Measurements from ENCODE around the gene CDH13.

CDH13 gene

DNA sequence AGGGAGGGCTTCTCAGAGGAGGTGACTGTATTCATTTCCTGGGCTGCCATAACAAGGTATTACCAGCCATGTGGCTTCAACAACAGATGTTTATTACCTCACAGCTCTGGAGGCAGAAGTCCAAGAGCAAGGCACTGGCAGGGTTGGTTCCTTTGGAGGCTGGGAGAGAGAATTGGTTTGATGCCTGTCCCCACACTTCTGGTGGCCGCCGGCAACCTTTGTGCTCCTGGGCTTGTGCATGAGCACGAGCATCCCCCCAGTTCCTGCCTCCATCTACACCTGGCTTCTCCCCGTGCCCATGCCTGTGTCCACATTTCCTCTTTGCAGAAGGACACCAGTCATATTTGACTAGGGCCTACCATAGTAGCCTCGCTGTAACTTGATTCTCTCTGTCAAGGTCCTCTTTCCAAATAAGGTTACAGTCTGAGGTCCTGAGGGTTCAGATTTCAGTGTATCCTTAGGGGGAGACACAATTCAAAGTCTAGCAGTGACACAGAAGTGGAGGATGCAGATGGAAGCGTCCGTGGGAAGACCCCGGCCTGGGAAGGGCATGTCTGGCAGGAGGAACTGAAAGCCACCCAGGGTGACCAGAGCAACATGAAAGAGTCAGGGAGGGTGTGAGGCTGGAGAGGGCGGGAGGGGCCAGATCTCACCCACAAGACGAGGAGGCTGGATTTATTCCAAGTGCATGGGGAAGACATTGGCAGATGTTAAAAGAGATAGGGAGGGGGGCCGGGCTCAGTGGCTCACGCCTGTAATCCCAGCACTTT is 992.8 kb downstream of the CDH13 start:
- no peaks in the 10 kb centered on the region for H3K4me1 ChIP-seq (ENCODE audit: control insufficient read depth, low read depth, low read length)
- no peak overlapping the region for H3K23ac ChIP-seq (ENCODE audit: low read length)
- H3K79me2 ChIP-seq (ENCODE audit: control insufficient read depth, insufficient read depth, low read length): no peaks in the 10 kb centered on the region
- no peak overlapping the region for H3K4me3 ChIP-seq (ENCODE audit: low read length)
- H3K4ac ChIP-seq (ENCODE audit: low read depth, low read length): no peak overlapping the region
- no peak overlapping the region for H2BK5ac ChIP-seq (ENCODE audit: low read length)
- H3K18ac ChIP-seq (ENCODE audit: low read length): no peak overlapping the region
- H2AK5ac ChIP-seq (ENCODE audit: low read length): no peak overlapping the region
- H3K27me3 ChIP-seq (ENCODE audit: insufficient read depth, low read length, poor library complexity): no peaks in the 10 kb centered on the region
- no CpG with 5 or more reads among the region's 12 CpGs for WGBS (ENCODE audit: extremely low coverage, insufficient coverage, low lambda C conversion rate)
- H3K4me2 ChIP-seq (ENCODE audit: low read length): no peak overlapping the region
- no peak overlapping the region for H4K5ac ChIP-seq (ENCODE audit: low read length)
- H3K79me1 ChIP-seq (ENCODE audit: low read length): no peaks in the 10 kb centered on the region
- H2BK120ac ChIP-seq (ENCODE audit: low read depth, low read length): no peak overlapping the region
- H3K9ac ChIP-seq (ENCODE audit: low read length): no peak overlapping the region
- no peak overlapping the region for H4K8ac ChIP-seq (ENCODE audit: low read depth, low read length)
- H3K36me3 ChIP-seq (ENCODE audit: control insufficient read depth, insufficient read depth, low read length): no peaks in the 10 kb centered on the region
- H2BK15ac ChIP-seq (replicated peaks; ENCODE audit: low read depth): no peak overlapping the region
- no peak overlapping the region for H3K56ac ChIP-seq (ENCODE audit: low read length)
- no peak overlapping the region for H3K27ac ChIP-seq (ENCODE audit: low read depth, low read length)
- no peak for DNase-seq

DNA sequence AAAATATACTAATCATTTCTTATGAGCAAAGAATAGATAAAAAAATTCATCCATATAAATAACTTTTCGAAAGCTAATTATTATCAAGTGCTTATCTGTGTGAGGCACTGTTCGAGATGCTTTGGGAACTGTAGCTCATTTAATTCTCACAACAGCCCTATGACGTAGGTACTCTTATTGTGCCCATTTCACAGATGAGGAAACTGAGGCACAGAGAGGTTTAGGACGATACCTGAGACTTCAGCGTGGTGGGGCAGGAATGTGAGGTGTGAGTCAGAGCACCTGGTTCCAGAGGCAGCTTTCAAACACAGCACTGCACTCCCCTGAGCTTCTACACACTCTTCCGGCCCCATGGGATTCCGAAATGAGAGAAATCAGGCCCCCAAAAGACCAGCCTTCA is 995.2 kb downstream of the CDH13 start:
- no CpG with 5 or more reads among the region's 7 CpGs for WGBS (ENCODE audit: extremely low coverage, insufficient coverage, low lambda C conversion rate)
- H3K23ac ChIP-seq (ENCODE audit: low read length): no peak overlapping the region
- H3K9ac ChIP-seq (ENCODE audit: low read length): no peak overlapping the region
- H3K4me2 ChIP-seq (ENCODE audit: low read length): no peak overlapping the region
- no peak overlapping the region for H2BK120ac ChIP-seq (ENCODE audit: low read depth, low read length)
- no peak overlapping the region for H3K4me3 ChIP-seq (ENCODE audit: low read length)
- H3K36me3 ChIP-seq (ENCODE audit: control insufficient read depth, insufficient read depth, low read length): no peaks in the 10 kb centered on the region
- no peaks in the 10 kb centered on the region for H3K4me1 ChIP-seq (ENCODE audit: control insufficient read depth, low read depth, low read length)
- H3K4ac ChIP-seq (ENCODE audit: low read depth, low read length): no peak overlapping the region
- H3K18ac ChIP-seq (ENCODE audit: low read length): no peak overlapping the region
- no peaks in the 10 kb centered on the region for H3K79me1 ChIP-seq (ENCODE audit: low read length)
- no peak overlapping the region for H3K56ac ChIP-seq (ENCODE audit: low read length)
- H2BK15ac ChIP-seq (replicated peaks; ENCODE audit: low read depth): no peak overlapping the region
- no peak overlapping the region for H3K27ac ChIP-seq (ENCODE audit: low read depth, low read length)
- no peak overlapping the region for H4K8ac ChIP-seq (ENCODE audit: low read depth, low read length)
- DNase-seq: no peak
- no peaks in the 10 kb centered on the region for H3K79me2 ChIP-seq (ENCODE audit: control insufficient read depth, insufficient read depth, low read length)
- no peak overlapping the region for H2BK5ac ChIP-seq (ENCODE audit: low read length)
- H2AK5ac ChIP-seq (ENCODE audit: low read length): no peak overlapping the region
- H3K27me3 ChIP-seq (ENCODE audit: insufficient read depth, low read length, poor library complexity): no peaks in the 10 kb centered on the region
- no peak overlapping the region for H4K5ac ChIP-seq (ENCODE audit: low read length)

- H3K56ac ChIP-seq (ENCODE audit: low read length): no peak overlapping the region
- no peak overlapping the region for H3K27ac ChIP-seq (ENCODE audit: low read depth, low read length)
- H2BK5ac ChIP-seq (ENCODE audit: low read length): no peak overlapping the region
- H3K9ac ChIP-seq (ENCODE audit: low read length): no peak overlapping the region
- H3K4me3 ChIP-seq (ENCODE audit: low read length): no peak overlapping the region
- H3K4me1 ChIP-seq (ENCODE audit: control insufficient read depth, low read depth, low read length): no peaks in the 10 kb centered on the region
- WGBS (ENCODE audit: extremely low coverage, insufficient coverage, low lambda C conversion rate): no CpG with 5 or more reads among the region's 17 CpGs
- H3K79me1 ChIP-seq (ENCODE audit: low read length): no peaks in the 10 kb centered on the region
- DNase-seq: no peak
- H2AK5ac ChIP-seq (ENCODE audit: low read length): no peak overlapping the region
- H3K36me3 ChIP-seq (ENCODE audit: control insufficient read depth, insufficient read depth, low read length): no peaks in the 10 kb centered on the region
- H3K27me3 ChIP-seq (ENCODE audit: insufficient read depth, low read length, poor library complexity): no peaks in the 10 kb centered on the region
- H4K5ac ChIP-seq (ENCODE audit: low read length): no peak overlapping the region
- H3K79me2 ChIP-seq (ENCODE audit: control insufficient read depth, insufficient read depth, low read length): no peaks in the 10 kb centered on the region
- no peak overlapping the region for H2BK15ac ChIP-seq (replicated peaks; ENCODE audit: low read depth)
- no peak overlapping the region for H4K8ac ChIP-seq (ENCODE audit: low read depth, low read length)
- H3K4me2 ChIP-seq (ENCODE audit: low read length): no peak overlapping the region
- H3K4ac ChIP-seq (ENCODE audit: low read depth, low read length): no peak overlapping the region
- no peak overlapping the region for H3K18ac ChIP-seq (ENCODE audit: low read length)
- no peak overlapping the region for H3K23ac ChIP-seq (ENCODE audit: low read length)
- no peak overlapping the region for H2BK120ac ChIP-seq (ENCODE audit: low read depth, low read length)
Measured at GRCh38 chr16:83623091-83623730, 996.4 kb downstream of the CDH13 start.

GRCh38 chr16:83623892-83624291 is 997.1 kb downstream of the CDH13 start:
- no peak overlapping the region for H3K9ac ChIP-seq (ENCODE audit: low read length)
- no peaks in the 10 kb centered on the region for H3K79me2 ChIP-seq (ENCODE audit: control insufficient read depth, insufficient read depth, low read length)
- H3K23ac ChIP-seq (ENCODE audit: low read length): no peak overlapping the region
- H2BK15ac ChIP-seq (replicated peaks; ENCODE audit: low read depth): no peak overlapping the region
- no peak overlapping the region for H4K5ac ChIP-seq (ENCODE audit: low read length)
- no peak overlapping the region for H2BK5ac ChIP-seq (ENCODE audit: low read length)
- H3K4ac ChIP-seq (ENCODE audit: low read depth, low read length): no peak overlapping the region
- no peak overlapping the region for H2AK5ac ChIP-seq (ENCODE audit: low read length)
- H3K18ac ChIP-seq (ENCODE audit: low read length): no peak overlapping the region
- H3K79me1 ChIP-seq (ENCODE audit: low read length): no peaks in the 10 kb centered on the region
- H4K8ac ChIP-seq (ENCODE audit: low read depth, low read length): no peak overlapping the region
- no peak overlapping the region for H3K56ac ChIP-seq (ENCODE audit: low read length)
- no peak overlapping the region for H2BK120ac ChIP-seq (ENCODE audit: low read depth, low read length)
- H3K4me1 ChIP-seq (ENCODE audit: control insufficient read depth, low read depth, low read length): no peaks in the 10 kb centered on the region
- no peak overlapping the region for H3K4me2 ChIP-seq (ENCODE audit: low read length)
- WGBS (ENCODE audit: extremely low coverage, insufficient coverage, low lambda C conversion rate): no CpG with 5 or more reads among the region's 6 CpGs
- no peaks in the 10 kb centered on the region for H3K27me3 ChIP-seq (ENCODE audit: insufficient read depth, low read length, poor library complexity)
- no peak for DNase-seq
- no peak overlapping the region for H3K27ac ChIP-seq (ENCODE audit: low read depth, low read length)
- H3K4me3 ChIP-seq (ENCODE audit: low read length): no peak overlapping the region
- no peaks in the 10 kb centered on the region for H3K36me3 ChIP-seq (ENCODE audit: control insufficient read depth, insufficient read depth, low read length)

DNA sequence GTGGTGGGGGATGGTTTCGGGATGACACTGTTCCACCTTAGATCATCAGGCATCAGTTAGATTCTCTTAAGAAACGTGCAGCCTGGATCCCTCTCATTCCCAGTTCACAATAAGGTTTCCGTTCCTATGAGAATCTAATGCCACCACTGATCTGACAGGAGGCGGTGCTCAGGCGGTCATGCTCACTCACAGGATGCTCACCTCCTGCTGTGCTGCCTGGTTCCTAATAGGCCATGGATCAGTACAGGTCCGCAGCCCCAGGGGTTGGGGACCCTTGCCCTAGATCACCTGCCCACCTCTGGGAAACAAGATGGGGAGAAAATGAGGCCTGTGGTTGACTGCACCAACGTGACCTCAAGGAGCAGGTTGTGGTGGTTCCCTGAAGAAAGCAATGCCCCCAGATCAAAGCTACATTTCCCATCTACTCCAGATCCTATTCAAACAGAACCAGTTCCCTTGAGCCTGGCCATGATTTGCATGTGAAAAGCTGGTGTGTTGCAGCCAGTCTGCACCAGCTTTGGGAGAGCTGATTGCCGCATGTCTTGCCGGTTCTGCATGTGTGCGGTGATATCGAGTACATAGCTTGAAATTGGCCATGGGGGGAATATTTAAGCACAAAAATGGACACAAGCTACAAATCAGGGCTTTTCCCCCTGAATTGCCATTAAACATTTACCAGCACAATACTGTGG is 997.8 kb downstream of the CDH13 start:
- no peak overlapping the region for H4K5ac ChIP-seq (ENCODE audit: low read length)
- no peak overlapping the region for H3K56ac ChIP-seq (ENCODE audit: low read length)
- no peak overlapping the region for H3K9ac ChIP-seq (ENCODE audit: low read length)
- H4K8ac ChIP-seq (ENCODE audit: low read depth, low read length): no peak overlapping the region
- no peak overlapping the region for H3K4ac ChIP-seq (ENCODE audit: low read depth, low read length)
- no peak overlapping the region for H3K27ac ChIP-seq (ENCODE audit: low read depth, low read length)
- H3K4me1 ChIP-seq (ENCODE audit: control insufficient read depth, low read depth, low read length): no peaks in the 10 kb centered on the region
- H2BK5ac ChIP-seq (ENCODE audit: low read length): no peak overlapping the region
- no peak for DNase-seq
- WGBS (ENCODE audit: extremely low coverage, insufficient coverage, low lambda C conversion rate): no CpG with 5 or more reads among the region's 11 CpGs
- no peak overlapping the region for H2AK5ac ChIP-seq (ENCODE audit: low read length)
- H3K36me3 ChIP-seq (ENCODE audit: control insufficient read depth, insufficient read depth, low read length): no peaks in the 10 kb centered on the region
- no peak overlapping the region for H3K4me2 ChIP-seq (ENCODE audit: low read length)
- H3K79me1 ChIP-seq (ENCODE audit: low read length): no peaks in the 10 kb centered on the region
- no peak overlapping the region for H3K4me3 ChIP-seq (ENCODE audit: low read length)
- no peaks in the 10 kb centered on the region for H3K27me3 ChIP-seq (ENCODE audit: insufficient read depth, low read length, poor library complexity)
- no peak overlapping the region for H3K23ac ChIP-seq (ENCODE audit: low read length)
- H3K79me2 ChIP-seq (ENCODE audit: control insufficient read depth, insufficient read depth, low read length): no peaks in the 10 kb centered on the region
- no peak overlapping the region for H3K18ac ChIP-seq (ENCODE audit: low read length)
- no peak overlapping the region for H2BK15ac ChIP-seq (replicated peaks; ENCODE audit: low read depth)
- no peak overlapping the region for H2BK120ac ChIP-seq (ENCODE audit: low read depth, low read length)

All from mesendoderm (in vitro differentiated cells).